Lower leg skin (tissue), 3 donors: Measurements from ENCODE around the gene ZNF740.

Experiments
- POLR2A ChIP-seq, 2 donors: fragments of 450-650 bp; IDR thresholded peaks; one replicate each; pipeline ENCODE4 v1.6.1; 2016 to 2017; ENCODE audit warnings: antibody characterized with exemption in 2 of 2, mild to moderate bottlenecking in 1 of 2, moderate library complexity in 1 of 2
- TF ChIP-seq, protein P1 (sequence below), 3 donors: fragments of 450-650 bp; IDR thresholded peaks; one replicate each; pipeline ENCODE4 v1.5.1; 2016; ENCODE audit warnings: antibody characterized with exemption in 3 of 3, mild to moderate bottlenecking in 3 of 3, moderate library complexity in 2 of 3

- TF ChIP-seq, protein P1, sequence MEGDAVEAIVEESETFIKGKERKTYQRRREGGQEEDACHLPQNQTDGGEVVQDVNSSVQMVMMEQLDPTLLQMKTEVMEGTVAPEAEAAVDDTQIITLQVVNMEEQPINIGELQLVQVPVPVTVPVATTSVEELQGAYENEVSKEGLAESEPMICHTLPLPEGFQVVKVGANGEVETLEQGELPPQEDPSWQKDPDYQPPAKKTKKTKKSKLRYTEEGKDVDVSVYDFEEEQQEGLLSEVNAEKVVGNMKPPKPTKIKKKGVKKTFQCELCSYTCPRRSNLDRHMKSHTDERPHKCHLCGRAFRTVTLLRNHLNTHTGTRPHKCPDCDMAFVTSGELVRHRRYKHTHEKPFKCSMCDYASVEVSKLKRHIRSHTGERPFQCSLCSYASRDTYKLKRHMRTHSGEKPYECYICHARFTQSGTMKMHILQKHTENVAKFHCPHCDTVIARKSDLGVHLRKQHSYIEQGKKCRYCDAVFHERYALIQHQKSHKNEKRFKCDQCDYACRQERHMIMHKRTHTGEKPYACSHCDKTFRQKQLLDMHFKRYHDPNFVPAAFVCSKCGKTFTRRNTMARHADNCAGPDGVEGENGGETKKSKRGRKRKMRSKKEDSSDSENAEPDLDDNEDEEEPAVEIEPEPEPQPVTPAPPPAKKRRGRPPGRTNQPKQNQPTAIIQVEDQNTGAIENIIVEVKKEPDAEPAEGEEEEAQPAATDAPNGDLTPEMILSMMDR (IDR thresholded peaks at IDR 0.05), result no peak
- TF ChIP-seq POLR2A (IDR thresholded peaks at IDR 0.05), result no peak
Observed at GRCh38 chr12:53235164-53235563, 54.6 kb downstream of the ZNF740 start.
